Activated T-cell treated with anti-CD3 and anti-CD28 coated beads, Interleukin-2, amount 50 U/mL, for 72 hours (primary cell): ENCODE measurements around the gene DNAH9. TPM values are rescaled to one million over a fixed set of nuclear protein-coding genes. Genes with fewer than 3 reads are reported as not detected.

Experiments used
- ATAC-seq, 2 donors: fragments of 150-1000 bp; cut with Tn5 transposase; replicated peaks in 1 of 2; 2 replicates each; pipeline ENCODE4 v1.10.0; 2021; ENCODE audit warnings: moderate library complexity in 2 of 2, mild to moderate bottlenecking in 1 of 2
- DNase-seq, 2 donors: peaks; one replicate each; pipeline ENCODE4 v3.0.0; 2021 to 2022; ENCODE audit warnings: mixed read lengths in 1 of 2
- H3K27ac Mint-ChIP-seq: one replicate; pipeline ENCODE4 v1.8.0; 2022; ENCODE audit warnings: mild to moderate bottlenecking, moderate library complexity, mixed read lengths
- H3K27me3 Mint-ChIP-seq: one replicate; pipeline ENCODE4 v1.8.0; 2022; ENCODE audit warnings: low read depth, mixed read lengths
- H3K36me3 Mint-ChIP-seq, 2 donors: one replicate each; pipeline ENCODE4 v1.8.0; 2022; ENCODE audit warnings: mixed read lengths in 2 of 2, mild to moderate bottlenecking in 1 of 2; ENCODE audit not compliant: insufficient read depth in 2 of 2
- H3K4me1 Mint-ChIP-seq: one replicate; pipeline ENCODE4 v1.8.0; 2022; ENCODE audit warnings: low read depth, mixed read lengths
- H3K4me3 Mint-ChIP-seq, 2 donors: one replicate each; pipeline ENCODE4 v1.8.0; 2022; ENCODE audit warnings: mild to moderate bottlenecking in 2 of 2, mixed read lengths in 2 of 2, moderate library complexity in 2 of 2
- H3K9me3 Mint-ChIP-seq, 2 donors: one replicate each; pipeline ENCODE4 v1.8.0; 2022; ENCODE audit warnings: mixed read lengths in 2 of 2
- total RNA-seq, 2 donors: library from RNA; stranded (reverse); gene quantifications; one replicate each; pipeline ENCODE4 v1.2.3, GENCODE V29; 2022

DNAH9 gene
- total RNA-seq, 2 donors from 2014 or later, result not detected

DNA sequence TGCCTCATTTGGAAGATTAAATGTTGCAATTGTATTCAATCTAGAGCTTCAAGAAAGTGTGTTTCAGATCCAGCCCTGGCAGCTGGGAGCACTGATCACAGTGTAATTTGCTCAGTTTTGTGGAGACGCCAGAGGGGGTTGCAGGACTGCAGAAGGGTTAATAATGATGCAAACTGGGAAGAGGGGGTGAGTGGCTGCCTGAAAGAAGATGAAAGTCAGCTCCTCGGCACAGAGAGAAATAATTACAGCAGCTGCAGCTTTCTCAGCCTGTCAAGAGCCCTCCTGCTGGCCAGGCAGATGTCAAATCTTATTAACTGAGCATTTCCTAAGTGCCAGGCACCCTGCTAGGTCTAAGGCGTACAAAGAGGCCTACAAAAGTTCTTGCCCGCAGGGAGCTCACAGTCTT, 301.3 kb downstream of the DNAH9 start:
- H3K36me3 Mint-ChIP-seq, result no peaks in the 10 kb centered on the region
- peaks cover 8% of the 10 kb centered on the region for H3K27me3 Mint-ChIP-seq
- ATAC-seq, result no peak
- DNase-seq, result no peak
- H3K4me3 Mint-ChIP-seq, result no peak overlapping the region
- H3K4me1 Mint-ChIP-seq, result no peaks in the 10 kb centered on the region
- H3K27ac Mint-ChIP-seq, result no peak overlapping the region
- peaks cover 0 to 7% of the 10 kb centered on the region in 2 donors for H3K9me3 Mint-ChIP-seq

DNA sequence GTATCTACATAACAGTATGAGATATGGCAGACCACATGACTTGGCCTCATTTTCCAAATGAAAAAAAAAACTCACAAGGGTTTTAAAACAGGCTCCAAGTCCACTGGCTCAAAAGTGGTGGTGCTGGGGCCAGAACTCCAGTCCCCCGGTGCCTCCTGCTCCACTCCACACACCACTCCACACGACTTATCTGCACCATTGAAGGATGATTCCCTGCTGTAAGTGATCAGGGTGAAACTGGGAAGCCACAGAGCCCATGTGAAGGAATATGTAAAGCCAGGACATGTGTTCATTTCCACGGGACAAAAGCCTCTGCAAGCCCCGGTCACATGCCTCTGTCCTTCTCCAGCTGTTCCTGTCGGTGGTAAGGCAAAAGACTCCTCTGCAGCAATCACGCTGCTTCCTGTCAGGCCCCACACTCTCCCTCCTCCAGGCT, 301.8 kb downstream of the DNAH9 start:
- DNase-seq (no peak), ATAC-seq (no peak)
- peaks cover 0 to 7% of the 10 kb centered on the region in 2 donors for H3K9me3 Mint-ChIP-seq
- H3K36me3 Mint-ChIP-seq, result no peaks in the 10 kb centered on the region
- H3K4me3 Mint-ChIP-seq, result no peak overlapping the region
- no peak overlapping the region for H3K27ac Mint-ChIP-seq
- no peaks in the 10 kb centered on the region for H3K4me1 Mint-ChIP-seq
- peaks cover 8% of the 10 kb centered on the region for H3K27me3 Mint-ChIP-seq

DNA sequence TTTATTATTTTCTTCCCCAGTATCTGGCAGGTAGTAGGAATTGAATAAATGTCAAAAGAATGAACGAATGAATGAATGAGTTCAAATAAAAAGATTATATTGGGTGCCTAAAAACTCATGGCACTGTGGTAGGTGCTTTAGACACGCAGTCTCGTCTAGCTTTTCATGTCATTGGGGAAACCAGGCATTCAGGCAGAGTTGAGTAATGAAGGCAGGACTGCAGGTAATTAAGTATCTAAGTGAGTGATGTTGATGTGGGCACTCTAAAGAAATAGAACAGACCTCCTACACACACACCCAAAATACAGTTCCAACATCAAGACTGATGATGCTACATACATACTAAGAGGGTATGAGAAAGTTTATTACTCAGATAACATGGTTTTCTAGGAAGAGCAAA, 302.4 kb downstream of the DNAH9 start:
- H3K4me3 Mint-ChIP-seq, result no peak overlapping the region
- ATAC-seq (no peak), DNase-seq (no peak)
- H3K4me1 Mint-ChIP-seq, result no peaks in the 10 kb centered on the region
- H3K9me3 Mint-ChIP-seq, result peaks cover 0 to 7% of the 10 kb centered on the region in 2 donors
- H3K27me3 Mint-ChIP-seq, result peaks cover 8% of the 10 kb centered on the region
- no peak overlapping the region for H3K27ac Mint-ChIP-seq
- no peaks in the 10 kb centered on the region for H3K36me3 Mint-ChIP-seq

DNA sequence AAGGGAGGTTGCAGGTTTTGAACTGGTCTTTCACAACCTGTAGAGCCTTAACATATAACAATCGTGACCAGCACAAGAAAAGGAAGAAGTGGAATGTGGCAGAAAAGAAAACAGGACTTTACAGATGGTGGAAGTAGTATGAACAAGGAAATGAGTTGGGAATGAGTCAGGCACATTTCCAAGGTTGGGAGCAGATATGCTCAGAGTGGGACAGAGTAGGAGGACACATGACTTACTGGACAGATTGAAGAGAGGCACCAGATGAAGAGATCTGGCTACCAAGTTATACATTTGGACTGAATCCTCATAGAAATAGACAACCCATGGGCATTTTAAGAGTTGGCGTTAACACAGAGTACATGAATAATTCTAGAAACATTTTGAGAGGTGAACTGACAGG, 303.7 kb downstream of the DNAH9 start:
- DNase-seq, result no peak
- peaks cover 0 to 7% of the 10 kb centered on the region in 2 donors for H3K9me3 Mint-ChIP-seq
- no peak for ATAC-seq
- H3K27me3 Mint-ChIP-seq, result peaks cover 8% of the 10 kb centered on the region
- H3K36me3 Mint-ChIP-seq, result no peaks in the 10 kb centered on the region
- no peak overlapping the region for H3K27ac Mint-ChIP-seq
- no peaks in the 10 kb centered on the region for H3K4me1 Mint-ChIP-seq
- no peak overlapping the region for H3K4me3 Mint-ChIP-seq

DNA sequence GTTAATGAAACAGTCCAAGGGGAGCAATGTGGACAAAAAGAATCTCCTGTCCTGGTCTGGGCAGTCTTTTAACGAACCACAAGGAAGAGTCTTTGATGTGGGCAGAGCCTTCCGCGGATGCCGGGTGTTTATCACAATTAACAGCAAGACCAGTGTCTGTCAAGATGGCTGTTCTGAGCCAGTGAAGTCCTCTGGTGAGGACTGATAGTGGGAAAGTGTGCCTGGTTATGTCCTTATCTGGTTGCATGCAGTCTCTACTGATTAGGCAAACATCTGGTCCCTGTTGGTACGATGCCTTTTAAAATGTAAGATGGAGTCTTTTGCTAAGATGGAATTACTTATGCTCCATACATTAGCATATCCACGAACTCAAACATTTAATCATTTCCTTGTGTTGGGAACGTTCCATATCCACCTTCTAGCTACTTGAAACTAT, 310.5 kb downstream of the DNAH9 start:
- DNase-seq (no peak), ATAC-seq (no peak)
- H3K27me3 Mint-ChIP-seq, result no peaks in the 10 kb centered on the region
- no peak overlapping the region for H3K27ac Mint-ChIP-seq
- no peak overlapping the region for H3K4me3 Mint-ChIP-seq
- peaks cover 3 to 8% of the 10 kb centered on the region in 2 donors for H3K9me3 Mint-ChIP-seq
- no peaks in the 10 kb centered on the region for H3K4me1 Mint-ChIP-seq
- peaks cover 0 to 5% of the 10 kb centered on the region in 2 donors for H3K36me3 Mint-ChIP-seq

DNA sequence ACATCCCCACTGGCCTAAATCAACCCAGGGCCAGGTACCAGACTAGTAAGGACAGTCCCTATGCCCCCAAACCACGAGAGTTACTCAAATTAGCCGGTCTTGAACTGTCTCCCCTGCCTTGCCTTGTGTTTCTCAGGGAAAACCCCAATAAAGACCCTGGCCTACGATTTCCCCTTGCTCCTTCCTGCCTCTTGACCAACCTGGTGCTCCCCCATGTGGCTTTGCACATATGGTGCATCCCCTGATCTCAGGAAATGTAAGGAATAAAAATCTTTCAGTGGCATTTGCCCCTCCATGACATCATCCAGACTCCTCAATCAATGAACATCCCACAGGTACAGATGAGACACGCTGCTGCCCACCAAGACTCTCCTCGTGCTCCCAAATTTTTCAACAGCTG, 311.1 kb downstream of the DNAH9 start:
- H3K27ac Mint-ChIP-seq, result no peak overlapping the region
- H3K9me3 Mint-ChIP-seq, result peaks cover 3 to 6% of the 10 kb centered on the region in 2 donors
- DNase-seq (no peak), ATAC-seq (no peak)
- peaks cover 0 to 5% of the 10 kb centered on the region in 2 donors for H3K36me3 Mint-ChIP-seq
- H3K4me3 Mint-ChIP-seq, result no peak overlapping the region
- H3K4me1 Mint-ChIP-seq, result no peaks in the 10 kb centered on the region
- no peaks in the 10 kb centered on the region for H3K27me3 Mint-ChIP-seq

DNA sequence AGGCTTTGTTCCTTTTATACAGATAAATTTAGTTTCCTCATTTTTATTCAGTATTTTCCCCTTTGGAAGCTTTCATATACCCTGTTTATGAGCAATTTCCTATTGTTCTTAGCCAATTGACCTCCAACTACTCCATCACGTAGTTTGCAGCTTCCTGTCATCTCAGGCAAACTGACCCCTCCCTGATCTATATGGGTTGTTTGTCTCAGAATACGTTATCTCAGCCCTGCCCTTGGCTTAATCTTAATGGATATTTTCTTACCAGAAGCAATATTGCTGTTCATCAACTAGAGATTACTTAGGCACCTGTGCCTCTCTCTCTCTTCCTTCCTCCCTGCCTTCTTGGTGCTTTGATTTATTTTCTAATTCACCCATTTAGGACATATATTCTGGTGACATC, 317.8 kb downstream of the DNAH9 start:
- ATAC-seq, result no peak
- Mint-ChIP-seq H3K4me3 (no peak overlapping the region), H3K9me3 (peaks cover 5 to 10% of the 10 kb centered on the region in 2 donors), H3K27me3 (peaks cover 11% of the 10 kb centered on the region), H3K4me1 (no peaks in the 10 kb centered on the region), H3K27ac (no peak overlapping the region), H3K36me3 (peaks cover 1 to 6% of the 10 kb centered on the region in 2 donors)
- no peak for DNase-seq

DNA sequence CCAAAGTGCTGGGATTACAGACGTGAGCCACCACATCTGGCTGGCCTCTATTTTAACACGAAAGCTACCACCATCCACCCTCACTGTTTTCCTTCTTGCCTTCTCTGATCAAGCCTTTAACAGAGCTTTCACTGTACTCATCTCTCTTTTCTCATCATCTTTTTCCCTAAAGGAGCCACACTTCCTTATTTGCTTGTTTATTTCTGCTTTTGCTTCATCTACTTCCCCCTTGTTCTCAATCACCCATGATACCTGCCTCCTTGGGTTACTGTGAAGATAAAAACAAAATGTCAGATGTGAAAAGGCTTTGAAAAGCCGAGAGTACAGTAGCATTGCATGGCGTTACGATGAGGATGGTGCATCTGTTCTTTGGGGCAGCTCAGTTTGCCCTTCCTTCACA, 319.1 kb downstream of the DNAH9 start:
- no peak overlapping the region for H3K27ac Mint-ChIP-seq
- no peak overlapping the region for H3K4me3 Mint-ChIP-seq
- no peaks in the 10 kb centered on the region for H3K4me1 Mint-ChIP-seq
- H3K9me3 Mint-ChIP-seq, result peaks cover 2 to 10% of the 10 kb centered on the region in 2 donors
- peaks cover 1% of the 10 kb centered on the region in 2 donors for H3K36me3 Mint-ChIP-seq
- H3K27me3 Mint-ChIP-seq, result peaks cover 11% of the 10 kb centered on the region
- DNase-seq (no peak), ATAC-seq (no peak)

DNA sequence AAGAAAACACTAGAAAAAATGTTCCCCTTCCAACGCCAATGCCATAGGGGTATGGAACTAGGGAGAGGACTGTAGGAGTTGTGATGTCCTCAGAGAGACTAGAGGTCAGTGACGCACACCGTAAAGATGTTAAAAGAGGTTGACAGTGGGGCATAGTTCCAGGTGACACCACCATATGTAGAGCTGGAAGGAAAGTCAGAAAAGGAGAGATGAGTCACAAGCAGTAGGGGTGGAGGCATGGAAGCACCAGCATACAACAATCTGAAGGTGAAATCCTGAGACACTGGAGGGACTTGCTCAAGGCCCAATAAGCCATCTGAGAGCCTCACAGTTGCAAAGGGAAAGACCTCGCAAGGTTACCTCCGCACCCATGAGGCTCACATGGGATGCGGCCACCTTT, 323.0 kb downstream of the DNAH9 start:
- H3K27me3 Mint-ChIP-seq, result peaks cover 11% of the 10 kb centered on the region
- H3K4me3 Mint-ChIP-seq, result no peak overlapping the region
- ATAC-seq (no peak), DNase-seq (no peak)
- peaks cover 1% of the 10 kb centered on the region in 2 donors for H3K36me3 Mint-ChIP-seq
- H3K9me3 Mint-ChIP-seq, result peaks cover 6 to 10% of the 10 kb centered on the region in 2 donors
- no peaks in the 10 kb centered on the region for H3K4me1 Mint-ChIP-seq
- no peak overlapping the region for H3K27ac Mint-ChIP-seq

DNA sequence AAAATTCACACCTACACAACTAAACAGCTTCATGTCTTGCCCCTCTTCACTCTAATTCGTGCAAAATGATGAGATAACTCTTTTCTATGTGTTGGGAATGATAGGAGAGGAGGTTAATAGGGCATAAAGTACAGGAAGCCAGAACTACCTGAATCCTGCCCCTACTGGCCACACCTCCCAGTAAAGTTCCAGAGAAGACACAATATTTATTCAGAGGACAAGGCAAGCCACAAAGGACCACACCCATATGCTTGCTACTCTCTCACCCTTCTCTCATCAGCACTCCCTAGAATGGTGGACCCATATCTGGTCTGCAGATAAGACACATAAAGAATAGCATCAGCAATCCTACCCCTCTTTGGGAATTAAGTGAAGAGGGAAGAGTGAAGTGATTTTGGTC, 324.4 kb downstream of the DNAH9 start:
- ATAC-seq (no peak), DNase-seq (no peak)
- Mint-ChIP-seq H3K9me3 (peaks cover 7 to 8% of the 10 kb centered on the region in 2 donors), H3K27me3 (peaks cover 5% of the 10 kb centered on the region), H3K4me3 (no peak overlapping the region), H3K4me1 (no peaks in the 10 kb centered on the region), H3K27ac (no peak overlapping the region), H3K36me3 (peaks cover 1% of the 10 kb centered on the region in 2 donors)

DNA sequence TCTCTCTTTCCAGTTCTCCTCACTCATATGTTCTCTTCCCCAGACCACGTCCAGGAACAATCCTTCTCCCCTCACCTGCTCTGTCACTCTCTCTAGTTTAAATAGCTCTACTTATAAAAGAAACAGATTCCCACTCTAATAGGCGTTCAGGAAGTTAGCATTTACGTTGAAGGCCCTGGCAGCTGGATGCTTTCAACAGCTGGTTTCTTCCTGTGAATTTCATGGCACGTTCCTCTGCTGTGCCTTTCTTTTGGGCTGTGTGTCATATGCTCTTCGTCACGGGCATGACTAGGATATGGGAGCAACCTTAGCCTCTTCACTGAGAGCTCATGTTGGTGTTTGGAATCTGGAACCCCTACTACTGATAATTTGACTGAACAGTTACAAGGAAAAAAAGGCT, 325.8 kb downstream of the DNAH9 start:
- no peaks in the 10 kb centered on the region for H3K36me3 Mint-ChIP-seq
- H3K27ac Mint-ChIP-seq, result no peak overlapping the region
- no peaks in the 10 kb centered on the region for H3K4me1 Mint-ChIP-seq
- H3K9me3 Mint-ChIP-seq, result peaks cover 3 to 6% of the 10 kb centered on the region in 2 donors
- H3K4me3 Mint-ChIP-seq, result no peak overlapping the region
- H3K27me3 Mint-ChIP-seq, result peaks cover 7% of the 10 kb centered on the region
- DNase-seq, result no peak
- no peak for ATAC-seq

DNA sequence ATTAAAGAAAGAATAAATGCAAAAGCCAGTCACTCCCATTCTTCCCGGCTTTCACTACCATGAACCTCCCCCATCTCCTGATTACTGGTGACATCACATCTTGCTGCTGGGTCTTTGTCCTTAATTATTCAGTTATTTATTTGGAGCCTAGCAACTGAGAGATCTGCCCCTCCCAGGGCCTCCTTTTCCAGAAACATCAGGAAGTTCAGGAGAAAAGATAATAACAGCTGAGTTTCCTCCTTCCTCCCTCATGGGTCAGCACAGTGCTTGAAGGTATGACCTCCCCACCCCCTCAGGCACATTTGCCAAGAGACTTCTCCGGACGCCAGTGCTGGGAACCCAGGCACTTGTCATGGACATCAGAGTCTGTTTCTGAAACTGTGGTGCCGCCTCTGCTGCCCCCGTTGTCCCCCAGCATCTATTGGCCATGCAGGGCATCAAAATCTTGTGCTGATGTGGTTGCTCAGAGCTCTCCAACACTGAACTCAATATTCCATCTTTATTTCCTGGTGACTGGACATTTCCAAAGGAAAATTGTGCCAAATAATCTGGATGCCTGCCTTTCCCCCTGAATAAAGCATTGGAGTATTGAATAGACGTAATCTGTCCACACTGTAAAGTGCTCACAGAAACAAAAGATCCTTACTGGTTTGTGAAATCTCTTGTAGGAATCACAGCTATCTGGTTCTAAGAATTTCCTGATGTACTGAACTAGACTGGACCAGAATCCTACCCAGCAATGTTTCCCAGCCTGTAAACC, 327.2 kb downstream of the DNAH9 start:
- Mint-ChIP-seq H3K27ac (no peak overlapping the region), H3K4me1 (no peaks in the 10 kb centered on the region), H3K9me3 (peaks cover 0 to 6% of the 10 kb centered on the region in 2 donors), H3K36me3 (no peaks in the 10 kb centered on the region), H3K27me3 (peaks cover 7% of the 10 kb centered on the region), H3K4me3 (no peak overlapping the region)
- DNase-seq (no peak), ATAC-seq (no peak)

DNA sequence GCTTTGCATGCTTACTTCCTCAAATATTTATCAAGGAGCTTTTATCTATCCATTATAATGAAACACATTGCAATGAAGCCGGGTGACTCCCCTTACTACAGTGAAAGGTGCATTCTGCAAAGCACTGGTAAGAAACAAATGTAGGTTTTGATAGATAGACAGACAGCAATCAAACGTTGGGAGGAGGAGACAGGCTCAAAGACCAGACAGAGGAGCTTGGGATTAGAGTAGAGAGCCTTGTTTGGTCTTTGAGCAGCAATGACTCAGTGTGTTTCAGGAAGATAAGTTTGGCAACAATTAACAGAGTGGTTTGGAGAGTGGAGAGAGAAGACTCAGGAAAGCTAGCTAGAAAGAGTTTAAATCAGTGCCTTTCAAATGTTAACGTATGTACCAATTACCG, 330.2 kb downstream of the DNAH9 start:
- ATAC-seq (no peak), DNase-seq (no peak)
- Mint-ChIP-seq H3K4me3 (no peak overlapping the region), H3K27me3 (peaks cover 7% of the 10 kb centered on the region), H3K4me1 (no peaks in the 10 kb centered on the region), H3K9me3 (peaks cover 0 to 6% of the 10 kb centered on the region in 2 donors), H3K27ac (no peak overlapping the region), H3K36me3 (no peaks in the 10 kb centered on the region)
